Measurements from ENCODE around the gene FOXJ3.

- TF ChIP-seq CTCF (IDR thresholded peaks at IDR 0.05; ENCODE audit: insufficient read depth, low read length, poor library complexity, severe bottlenecking), result no peak
- no peak for TF ChIP-seq EZH2phosphoT487 (conservative IDR thresholded peaks at IDR 0.05; ENCODE audit: low read length)
These were observed 95.5 kb downstream of the FOXJ3 start for GRCh38 chr1:42239555-42239954.

All from SU-DHL-6 (cell line).